HCT116 (cell line): Measurements from ENCODE around the gene PRPF40A. TPM values are rescaled to one million over a fixed set of nuclear protein-coding genes. Genes with fewer than 3 reads are reported as not detected.

Experiments
- ATAC-seq: fragments of 200-7000 bp; cut with Tn5 transposase; 2 replicates; pipeline ENCODE4 v1.9.1; 2020; ENCODE audit warnings: mild to moderate bottlenecking, moderate library complexity
- BruUV-seq: library from RNA; stranded (reverse); fragments of 400-500 nt; replicated peaks from 2 replicates; lab custom pipeline; 2021; lab: Mats Ljungman, UMichigan
- CTCF ChIA-PET: fragments of 300-600 bp; sonication (Branson Sonifier 250); formaldehyde crosslinking; loops from one replicate; lab custom pipeline; 2021; ENCODE audit warnings: antibody characterized with exemption; lab: Charles Lee
- POLR2A ChIA-PET: fragments of 300-600, 350-600 bp; sonication (Branson Sonifier 250); formaldehyde crosslinking; loops from one replicate; lab custom pipeline; 2021; ENCODE audit warnings: antibody characterized with exemption; lab: Charles Lee
- RAD21 ChIA-PET, 2 experiments: fragments of 300-600 bp; sonication (Branson Sonifier 250); formaldehyde crosslinking; loops; one replicate each; lab custom pipeline; 2023; ENCODE audit warnings: low total read pairs in 2 of 2; ENCODE audit not compliant: uncharacterized antibody in 2 of 2, unreplicated experiment in 2 of 2, low non-redundant PET in 1 of 2; lab: Charles Lee
- DNase-seq: peaks from one replicate; pipeline ENCODE4 v3.0.0-alpha.2; 2010; ENCODE audit warnings: low read depth, low spot score
- H2AFZ ChIP-seq: fragments of 200-600 bp; shearing (Covaris generic), sonication (generic); 2 replicates; pipeline ENCODE4 v1.6.1; 2017; ENCODE audit warnings: low read depth, mixed run types, mixed read lengths, antibody characterized with exemption, low read length; ENCODE audit not compliant: poor library complexity, severe bottlenecking
- H3K27ac ChIP-seq: 2 replicates; pipeline ENCODE4 v1.5.1; 2012; ENCODE audit warnings: low read depth, low read length
- H3K27me3 ChIP-seq: fragments of 200-600 bp; sonication (generic); 2 replicates; pipeline ENCODE4 v1.6.1; 2016; ENCODE audit warnings: mixed run types, low read length, mixed read lengths; ENCODE audit not compliant: insufficient read depth
- H3K36me3 ChIP-seq, 2 experiments: fragments of 200-500 bp in 1 of 2; fragments of 200-600 bp in 1 of 2; sonication (Bioruptor generic) in 1 of 2; sonication (generic) in 1 of 2; 2 replicates each; pipeline versions ENCODE4 v1.5.1 to v1.6.1; 2014 to 2016; ENCODE audit warnings: low read length in 2 of 2, inconsistent platforms in 1 of 2, mixed read lengths in 1 of 2, mixed run types in 1 of 2; ENCODE audit not compliant: insufficient read depth in 2 of 2, control insufficient read depth in 1 of 2
- H3K4me1 ChIP-seq, 2 experiments: fragments of 200-600 bp in 1 of 2; sonication (generic) in 1 of 2; 2 replicates each; pipeline versions ENCODE4 v1.5.1 to v1.6.1; 2012 to 2017; ENCODE audit warnings: low read length in 2 of 2, inconsistent platforms in 1 of 2, mild to moderate bottlenecking in 1 of 2, mixed read lengths in 1 of 2, mixed run types in 1 of 2, moderate library complexity in 1 of 2; ENCODE audit not compliant: insufficient read depth in 2 of 2, control insufficient read depth in 1 of 2
- H3K4me2 ChIP-seq: fragments of 200-600 bp; sonication (generic); 2 replicates; pipeline ENCODE4 v1.6.1; 2017; ENCODE audit warnings: mixed run types, low read length, mixed read lengths
- H3K4me3 ChIP-seq, 2 experiments: fragments of 200-600 bp in 1 of 2; sonication (generic) in 1 of 2; replicated peaks in 1 of 2; 2 replicates each; pipeline ENCODE4 v1.5.1; 2011 to 2016; ENCODE audit warnings: low read length in 2 of 2, control low read depth in 1 of 2, low read depth in 1 of 2, mild to moderate bottlenecking in 1 of 2, mixed read lengths in 1 of 2, mixed run types in 1 of 2
- H3K79me2 ChIP-seq: fragments of 200-600 bp; sonication (generic); 2 replicates; pipeline ENCODE4 v1.6.1; 2017; ENCODE audit warnings: mild to moderate bottlenecking, mixed run types, low read length, moderate library complexity, mixed read lengths; ENCODE audit not compliant: insufficient read depth
- H3K9ac ChIP-seq: fragments of 200-600 bp; sonication (generic); 2 replicates; pipeline ENCODE4 v1.6.1; 2016; ENCODE audit warnings: low read length, mixed read lengths
- H3K9me2 ChIP-seq: fragments of 200-600 bp; sonication (generic), shearing (Covaris generic); 2 replicates; pipeline ENCODE4 v1.6.1; 2017; ENCODE audit warnings: mixed run types, mild to moderate bottlenecking, moderate library complexity; ENCODE audit not compliant: insufficient read depth
- H3K9me3 ChIP-seq, 2 experiments: fragments of 200-500 bp in 1 of 2; fragments of 200-600 bp in 1 of 2; sonication (Bioruptor generic) in 1 of 2; sonication (generic) in 1 of 2; 2 replicates each; pipeline ENCODE4 v1.6.1; 2014 to 2017; ENCODE audit warnings: low read length in 2 of 2, mixed read lengths in 2 of 2, inconsistent platforms in 1 of 2, low read depth in 1 of 2, mild to moderate bottlenecking in 1 of 2, mixed run types in 1 of 2, moderate library complexity in 1 of 2; ENCODE audit not compliant: control insufficient read depth in 1 of 2, insufficient read depth in 1 of 2
- H4K20me1 ChIP-seq: fragments of 200-600 bp; sonication (generic), shearing (Covaris generic); 2 replicates; pipeline ENCODE4 v1.6.1; 2017; ENCODE audit warnings: mixed run types, mild to moderate bottlenecking, moderate library complexity; ENCODE audit not compliant: insufficient read depth
- ELF1 ChIP-seq: IDR thresholded peaks from 2 replicates; pipeline ENCODE4 v1.6.1; 2012; ENCODE audit warnings: low read depth, borderline replicate concordance
- EZH2phosphoT487 ChIP-seq: fragments of 200-600 bp; IDR thresholded peaks from 2 replicates; pipeline ENCODE4 v1.6.1; 2018; ENCODE audit warnings: antibody characterized with exemption, borderline replicate concordance
- JUND ChIP-seq: IDR thresholded peaks from 2 replicates; pipeline ENCODE4 v1.6.1; 2012
- RAD21 ChIP-seq: IDR thresholded peaks from 2 replicates; pipeline ENCODE4 v1.6.1; 2012; ENCODE audit warnings: low read depth, mild to moderate bottlenecking
- SIN3A ChIP-seq: IDR thresholded peaks from 2 replicates; pipeline ENCODE4 v1.6.1; 2012; ENCODE audit warnings: low read depth
- intact Hi-C: fragments of 100-400 bp; cut with micrococcal nuclease; formaldehyde crosslinking; loops from 2 replicates; pipeline ENCODE4 v1.10.0; 2022
- total RNA-seq: library from RNA; stranded (reverse); gene quantifications from one replicate; pipeline ENCODE4 v1.2.1, GENCODE V29; 2021; ENCODE audit not compliant: unreplicated experiment
- TF ChIP-seq, protein P1 (sequence below): IDR thresholded peaks from 2 replicates; pipeline ENCODE4 v1.6.1; 2011; ENCODE audit warnings: mild to moderate bottlenecking, low read length, moderate library complexity; ENCODE audit not compliant: insufficient replicate concordance; ENCODE audit errors: extremely low read depth
- TF ChIP-seq, protein P2 (sequence below): IDR thresholded peaks from 2 replicates; pipeline ENCODE4 v1.6.1; 2012

Gene PRPF40A
- total RNA-seq, 1 experiment from 2014 or later: 171 TPM

DNA sequence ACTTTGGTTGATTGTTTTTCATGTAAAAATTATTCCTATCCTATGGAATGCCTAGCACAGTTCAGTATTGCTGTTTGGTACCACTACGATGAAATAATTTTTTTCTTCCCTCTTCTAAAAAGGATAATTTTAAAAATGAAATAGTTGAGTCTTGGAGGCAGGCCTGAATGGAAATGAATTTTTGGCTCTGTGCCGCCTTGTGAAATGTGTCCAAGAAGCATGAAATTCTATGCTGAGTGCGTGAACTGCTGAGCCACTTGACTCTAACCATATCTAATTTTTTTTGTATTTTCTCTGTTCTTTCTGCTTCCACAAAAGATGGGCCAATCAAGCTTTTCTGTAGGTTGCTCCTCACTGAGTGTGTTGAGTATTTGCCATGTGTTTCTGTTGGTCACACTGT lies 95.0 kb downstream of the PRPF40A start:
- POLR2A ChIA-PET: no interaction called here
- Histone ChIP-seq H3K36me3 (peaks cover 4 to 5% of the 10 kb centered on the region in 2 experiments; a peak in 2 of 4 replicates), H3K27me3 (no peaks in the 10 kb centered on the region), H3K4me1 (no peaks in the 10 kb centered on the region), H3K9ac (no peak overlapping the region), H3K4me3 (no peak overlapping the region), H3K9me2 (no peaks in the 10 kb centered on the region), H3K79me2 (no peaks in the 10 kb centered on the region), H2AFZ (no peak overlapping the region), H3K4me2 (no peak overlapping the region), H3K27ac (no peak overlapping the region), H3K9me3 (no peaks in the 10 kb centered on the region), H4K20me1 (no peaks in the 10 kb centered on the region)
- intact Hi-C loops: loop anchor here (10.0 kb wide), 1 partner anchor 287 kb away; the partner anchor contains the start of gene FMNL2
- CTCF ChIA-PET: no interaction called here
- ATAC-seq: no peak
- RAD21 ChIA-PET: no interaction called here
- BruUV-seq: no TSS peak
- TF ChIP-seq, protein P1, sequence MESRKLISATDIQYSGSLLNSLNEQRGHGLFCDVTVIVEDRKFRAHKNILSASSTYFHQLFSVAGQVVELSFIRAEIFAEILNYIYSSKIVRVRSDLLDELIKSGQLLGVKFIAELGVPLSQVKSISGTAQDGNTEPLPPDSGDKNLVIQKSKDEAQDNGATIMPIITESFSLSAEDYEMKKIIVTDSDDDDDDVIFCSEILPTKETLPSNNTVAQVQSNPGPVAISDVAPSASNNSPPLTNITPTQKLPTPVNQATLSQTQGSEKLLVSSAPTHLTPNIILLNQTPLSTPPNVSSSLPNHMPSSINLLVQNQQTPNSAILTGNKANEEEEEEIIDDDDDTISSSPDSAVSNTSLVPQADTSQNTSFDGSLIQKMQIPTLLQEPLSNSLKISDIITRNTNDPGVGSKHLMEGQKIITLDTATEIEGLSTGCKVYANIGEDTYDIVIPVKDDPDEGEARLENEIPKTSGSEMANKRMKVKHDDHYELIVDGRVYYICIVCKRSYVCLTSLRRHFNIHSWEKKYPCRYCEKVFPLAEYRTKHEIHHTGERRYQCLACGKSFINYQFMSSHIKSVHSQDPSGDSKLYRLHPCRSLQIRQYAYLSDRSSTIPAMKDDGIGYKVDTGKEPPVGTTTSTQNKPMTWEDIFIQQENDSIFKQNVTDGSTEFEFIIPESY: no peak
- DNase-seq: no peak

DNA sequence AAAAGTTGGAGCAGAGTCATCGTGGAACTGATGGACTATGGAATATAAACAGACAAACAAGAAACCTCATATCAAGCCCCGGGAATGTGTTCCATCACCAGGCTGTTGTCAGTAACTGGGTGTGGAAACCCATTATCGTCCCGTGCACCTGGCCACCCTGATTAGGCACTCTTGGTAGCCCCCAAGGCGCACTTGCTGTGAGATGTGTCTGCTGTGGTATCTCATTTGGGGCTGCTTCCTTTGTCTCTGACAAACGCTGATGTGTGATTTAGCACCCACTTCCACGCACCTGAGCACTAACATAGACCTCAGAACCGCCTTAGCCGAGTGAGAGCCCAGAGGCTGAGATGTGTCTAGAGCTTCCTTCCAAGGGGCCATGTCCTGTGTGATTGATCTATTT lies 96.3 kb downstream of the PRPF40A start:
- intact Hi-C loops: loop anchor here (10.0 kb wide), 1 partner anchor 286 kb away; the partner anchor contains the start of gene FMNL2
- TF ChIP-seq SIN3A (no peak), EZH2phosphoT487 (no peak), ELF1 (no peak), JUND (no peak), RAD21 (no peak)
- TF ChIP-seq, protein P2, sequence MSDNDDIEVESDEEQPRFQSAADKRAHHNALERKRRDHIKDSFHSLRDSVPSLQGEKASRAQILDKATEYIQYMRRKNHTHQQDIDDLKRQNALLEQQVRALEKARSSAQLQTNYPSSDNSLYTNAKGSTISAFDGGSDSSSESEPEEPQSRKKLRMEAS: no peak
- Histone ChIP-seq H3K4me3 (no peak overlapping the region), H3K9me3 (no peaks in the 10 kb centered on the region), H3K9ac (no peak overlapping the region), H3K79me2 (no peaks in the 10 kb centered on the region), H3K36me3 (peaks cover 4 to 5% of the 10 kb centered on the region in 2 experiments; a peak in 2 of 4 replicates), H3K4me1 (no peaks in the 10 kb centered on the region), H3K27me3 (no peaks in the 10 kb centered on the region), H3K4me2 (no peak overlapping the region), H3K9me2 (no peaks in the 10 kb centered on the region), H3K27ac (no peak overlapping the region), H2AFZ (no peak overlapping the region), H4K20me1 (no peaks in the 10 kb centered on the region)
- no peak for DNase-seq
- no TSS peak for BruUV-seq
- ChIA-PET POLR2A (no interaction called here), RAD21 (no interaction called here), CTCF (no interaction called here)
- ATAC-seq: no peak
